NCI-H526 (cell line): ENCODE measurements around the gene MSH3.
"Not testable (repeated sequence)": the region's sequence is repeated elsewhere in the genome, so short reads cannot be mapped to it uniquely, and the experiment has no call there.

ENCODE experiments used
- DNase-seq, 2 experiments: peaks; one replicate each; lab custom pipeline; 2025; lab: John Stamatoyannopoulos, UW

Gene MSH3

DNA sequence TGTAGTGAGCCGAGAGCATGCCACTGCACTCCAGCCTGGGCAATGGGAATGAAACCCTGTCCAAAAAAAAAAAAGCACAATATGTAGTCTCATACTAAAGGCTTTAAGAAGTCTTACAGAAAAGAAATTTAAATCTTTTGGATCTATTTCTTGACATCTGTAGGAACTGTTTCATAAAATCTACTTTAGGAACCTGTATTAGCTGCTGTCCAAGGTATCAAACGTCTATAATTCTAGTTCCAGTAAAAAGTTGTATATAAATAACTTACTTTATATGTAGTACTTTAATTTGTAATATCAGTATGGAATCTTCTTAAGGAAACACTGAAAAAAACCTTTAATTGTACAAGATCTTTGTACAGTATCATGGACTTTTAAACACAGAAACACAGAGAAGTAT is 199.0 kb downstream of the MSH3 start:
- DNase-seq: no peak

DNA sequence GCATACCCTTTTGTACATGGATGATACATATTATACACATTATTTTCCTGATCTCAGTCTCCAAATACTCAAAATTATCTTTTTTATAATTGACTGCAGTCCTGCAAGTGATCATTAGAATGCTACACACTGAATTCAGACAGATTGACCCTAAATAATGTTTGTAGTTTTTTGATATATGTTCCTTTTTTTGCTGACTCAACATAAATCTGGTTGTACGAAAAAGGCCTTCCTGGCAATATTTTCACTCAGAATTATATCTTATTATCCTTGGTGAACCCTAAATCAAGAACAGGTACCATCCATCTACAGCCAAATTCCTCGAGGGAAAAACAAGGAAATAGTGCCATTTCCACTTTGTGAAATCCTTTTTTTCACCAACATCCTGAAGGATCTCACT is 200.1 kb downstream of the MSH3 start:
- no peak for DNase-seq

DNA sequence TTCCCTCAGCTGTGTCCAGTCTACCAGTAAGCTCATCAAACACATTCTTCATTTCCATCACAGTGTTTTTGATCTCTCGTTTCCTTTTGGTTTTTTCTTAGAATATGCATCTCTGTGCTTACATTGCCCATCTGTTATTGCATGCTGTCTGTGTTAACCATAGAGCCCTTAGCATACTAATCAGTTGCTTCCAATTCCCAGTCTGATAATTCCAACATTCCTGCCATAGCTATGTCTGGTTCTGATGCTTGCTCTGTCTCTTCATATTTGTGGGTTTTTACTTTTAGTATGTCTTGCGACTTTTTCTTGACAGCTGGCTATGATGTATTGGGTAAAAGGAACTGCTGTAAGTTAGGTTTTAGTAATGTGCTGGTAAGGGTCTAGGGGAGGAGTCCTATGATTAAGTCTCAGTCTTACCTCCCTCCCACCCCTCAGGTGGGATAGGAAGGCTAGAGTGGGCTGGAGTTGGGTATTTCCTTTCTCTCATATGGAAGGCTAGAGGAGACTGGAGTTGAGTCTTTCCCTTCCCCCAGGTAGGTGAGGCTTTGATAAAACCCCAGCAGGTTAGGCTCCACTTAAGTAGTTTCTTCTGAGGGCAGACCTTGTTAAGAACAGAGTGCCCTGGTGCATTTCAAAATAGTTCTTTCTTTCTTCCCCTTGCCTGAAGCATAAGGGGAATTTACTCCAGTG is 206.6 kb downstream of the MSH3 start:
- no peak for DNase-seq

GRCh38 chr5:80863708-80864107 is 209.3 kb downstream of the MSH3 start:
- DNase-seq: no peak

DNA sequence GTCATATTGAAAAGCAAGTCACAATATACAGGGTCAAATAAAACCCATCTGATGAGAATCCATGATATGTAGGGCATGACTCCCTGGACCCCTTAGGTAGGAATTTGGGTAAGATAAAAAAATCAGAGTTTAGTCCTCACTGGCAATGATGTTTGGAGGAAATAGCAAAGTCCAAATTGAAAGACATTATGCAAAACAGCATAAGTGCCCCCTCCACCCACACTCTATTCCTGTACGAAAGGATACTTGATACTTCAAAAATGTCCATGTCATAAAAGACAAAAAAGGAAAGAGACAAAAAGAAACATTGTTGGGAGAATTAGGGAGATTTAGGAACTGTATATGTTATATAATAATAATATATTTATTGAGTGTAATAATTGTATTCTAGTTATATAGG is 209.7 kb downstream of the MSH3 start:
- DNase-seq: peak in 1 of 2 experiments; percentile 0

GRCh38 chr5:80864706-80865435 is 210.4 kb downstream of the MSH3 start:
- DNase-seq: no peak

GRCh38 chr5:80865551-80865950 is 211.1 kb downstream of the MSH3 start:
- DNase-seq: no peak

DNA sequence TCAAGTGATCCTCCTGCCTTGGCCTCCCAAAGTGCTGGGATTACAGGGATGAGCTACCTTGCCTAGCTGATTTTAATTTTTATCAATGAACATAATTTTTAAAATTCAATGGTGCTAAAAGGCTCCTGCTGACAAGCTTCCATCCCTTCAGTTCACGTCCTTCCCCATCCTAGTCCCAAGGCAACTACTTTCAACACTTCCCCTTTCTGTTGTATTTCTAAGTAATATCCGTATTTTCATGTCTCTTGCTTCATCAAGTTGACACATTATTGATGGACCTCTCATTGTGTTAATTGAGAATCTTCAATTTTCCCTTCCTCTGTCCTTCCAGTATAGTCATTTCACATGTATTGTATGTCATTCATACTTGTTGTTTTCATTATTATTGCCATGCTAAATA is 211.9 kb downstream of the MSH3 start:
- no peak for DNase-seq

DNA sequence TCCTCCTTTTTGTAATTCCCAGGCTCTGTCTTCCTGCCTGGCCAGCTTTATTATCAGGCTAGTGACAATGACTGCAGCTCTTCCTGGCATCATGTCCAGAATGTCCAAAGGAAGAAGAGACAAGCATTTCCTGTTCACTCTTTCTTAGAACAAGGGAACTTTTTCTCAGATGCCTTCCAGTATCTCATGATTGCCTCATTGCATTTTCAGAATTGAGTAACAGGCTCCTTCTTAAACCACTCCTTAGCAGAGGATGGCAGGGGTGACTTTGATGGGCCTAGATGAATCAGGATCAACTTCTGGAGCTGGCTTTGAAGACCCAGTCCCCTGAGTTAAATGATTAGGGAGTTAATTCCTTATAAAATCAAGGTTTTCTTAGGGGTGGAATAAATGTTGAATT is 212.8 kb downstream of the MSH3 start:
- no peak for DNase-seq

GRCh38 chr5:80870442-80870841 is 216.0 kb downstream of the MSH3 start:
- no peak for DNase-seq

GRCh38 chr5:80871541-80871961 is 217.1 kb downstream of the MSH3 start:
- DNase-seq: no peak

GRCh38 chr5:80874162-80874561 is 219.7 kb downstream of the MSH3 start:
- DNase-seq: no peak

GRCh38 chr5:80877592-80877991 is 223.1 kb downstream of the MSH3 start:
- no peak for DNase-seq

- no peak for DNase-seq
Observed at GRCh38 chr5:80881726-80882125, 227.3 kb downstream of the MSH3 start.

DNA sequence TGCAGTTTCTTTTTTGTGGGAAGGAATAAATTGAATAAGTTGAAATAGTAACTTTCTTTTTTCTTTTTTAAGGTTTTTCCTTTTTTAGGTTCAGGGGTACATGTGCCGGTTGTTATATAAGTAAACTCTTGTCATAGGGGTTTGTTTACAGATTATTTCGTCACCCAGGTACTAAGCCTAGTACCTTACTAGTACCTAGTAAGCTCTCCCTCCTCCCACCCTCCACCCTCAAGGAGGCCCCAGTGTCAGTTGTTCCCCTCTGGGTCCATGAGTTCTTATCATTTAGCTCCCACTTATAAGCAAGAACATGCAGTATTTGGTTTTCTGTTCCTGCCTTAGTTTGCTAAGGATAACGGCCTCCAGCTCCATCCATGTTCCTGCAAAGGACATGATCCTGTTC is 228.9 kb downstream of the MSH3 start:
- not testable (repeated sequence) for DNase-seq

GRCh38 chr5:80884086-80884813 is 229.8 kb downstream of the MSH3 start:
- DNase-seq: no peak

DNA sequence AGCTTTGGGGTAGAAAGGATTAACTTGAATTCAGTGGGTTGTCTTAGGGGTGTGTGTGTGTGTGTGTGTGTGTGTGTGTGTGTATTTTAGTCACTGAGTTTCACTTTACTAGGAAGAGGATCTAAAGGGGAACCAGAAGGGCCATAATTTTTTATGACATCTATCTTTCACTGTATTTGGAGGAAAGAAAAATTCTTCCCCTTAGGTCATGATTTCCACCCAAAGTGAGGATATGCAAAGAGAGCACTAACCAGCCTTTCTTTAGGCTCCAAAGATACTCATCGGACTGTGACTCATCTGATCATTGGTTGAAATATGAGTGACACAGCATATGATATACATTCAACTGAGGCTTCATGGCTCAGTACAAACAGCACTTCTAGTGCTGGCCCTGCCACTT is 230.5 kb downstream of the MSH3 start:
- DNase-seq: no peak

DNA sequence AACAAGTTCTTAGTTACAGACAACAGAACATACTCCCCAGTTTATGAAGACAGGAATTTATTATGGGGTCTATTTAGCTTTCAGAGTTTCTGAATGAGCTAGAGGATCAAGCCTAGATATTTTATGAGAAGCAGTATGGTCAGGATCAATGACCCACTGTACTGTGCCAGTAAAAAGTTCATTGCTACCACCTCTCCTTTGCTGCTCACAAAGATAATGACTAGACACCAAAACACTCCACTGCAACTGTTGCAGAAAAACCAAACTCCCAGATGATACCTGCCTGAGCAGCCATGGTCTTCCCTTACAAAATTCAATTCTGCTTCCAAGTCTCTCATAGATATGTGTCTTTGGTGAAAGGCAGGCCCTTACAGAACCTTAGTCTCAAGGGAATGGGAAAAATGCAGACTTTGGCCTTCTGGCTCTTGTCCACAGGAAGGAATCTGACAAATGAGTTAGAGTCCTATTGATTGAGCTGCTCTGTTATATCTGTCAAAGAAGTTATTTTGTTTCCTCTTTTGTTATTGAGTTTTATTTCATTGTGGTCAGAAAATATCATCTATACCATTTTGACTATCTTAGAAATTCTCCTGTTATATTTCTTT is 231.0 kb downstream of the MSH3 start:
- DNase-seq: no peak

GRCh38 chr5:80894083-80894482 is 239.6 kb downstream of the MSH3 start:
- DNase-seq: no peak

DNA sequence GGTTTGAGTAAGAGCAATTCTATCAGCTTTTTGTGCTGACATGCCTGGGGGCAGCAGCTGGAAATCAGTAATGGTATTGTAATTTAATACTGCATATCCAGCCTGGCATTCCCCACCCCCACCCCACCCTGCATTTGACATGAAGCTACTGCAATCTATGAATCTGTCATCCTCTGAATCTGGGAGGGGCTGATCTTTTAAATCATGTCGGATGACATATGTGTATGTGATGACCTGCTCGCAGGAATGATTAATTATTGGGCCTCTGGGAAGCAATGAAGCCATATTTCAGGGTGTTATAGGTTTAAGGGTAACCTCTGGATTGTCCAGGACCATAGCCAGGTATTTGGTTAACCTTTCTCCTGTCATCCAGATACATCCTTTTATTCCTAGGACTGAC is 241.1 kb downstream of the MSH3 start:
- no peak for DNase-seq

- DNase-seq: not testable (repeated sequence)
Observed at GRCh38 chr5:80902624-80903023, 248.2 kb downstream of the MSH3 start.

- no peak for DNase-seq
Observed at GRCh38 chr5:80904533-80905187, 250.2 kb downstream of the MSH3 start.
